Thoracic aorta (tissue), 2 donors: Measurements from ENCODE around the gene NEDD4L. TPM values are rescaled to one million over a fixed set of nuclear protein-coding genes. Genes with fewer than 3 reads are reported as not detected.

Source experiments
- ATAC-seq: fragments of 150-250 bp; one replicate; pipeline ENCODE4 v1.8.0; 2017; ENCODE audit warnings: low read depth; ENCODE audit not compliant: insufficient number of reproducible peaks, low FRiP score
- DNase-seq: peaks from one replicate; pipeline ENCODE4 v3.0.0-alpha.2; 2020; ENCODE audit warnings: low spot score
- H3K27ac ChIP-seq, 2 donors: fragments of 200-600 bp; sonication (generic); 1 replicate in 1 of 2; 2 replicates in 1 of 2; pipeline ENCODE4 v1.5.1; 2016; ENCODE audit warnings: mild to moderate bottlenecking in 2 of 2, moderate library complexity in 2 of 2
- H3K27me3 ChIP-seq: fragments of 200-600 bp; sonication (generic); replicated peaks from 2 replicates; pipeline ENCODE4 v1.6.0; 2016; ENCODE audit warnings: mild to moderate bottlenecking; ENCODE audit not compliant: insufficient read depth
- H3K36me3 ChIP-seq: fragments of 200-600 bp; sonication (generic); one replicate; pipeline ENCODE4 v1.5.1; 2016
- H3K4me1 ChIP-seq, 2 donors: fragments of 200-600 bp; sonication (generic); 1 replicate in 1 of 2; 2 replicates in 1 of 2; pipeline versions ENCODE4 v1.5.1 to v1.6.0; 2016; ENCODE audit warnings: low read depth in 2 of 2, mild to moderate bottlenecking in 1 of 2; ENCODE audit not compliant: control insufficient read depth in 1 of 2
- H3K4me3 ChIP-seq: fragments of 200-600 bp; sonication (generic); 2 replicates; pipeline ENCODE4 v1.5.1; 2016; ENCODE audit warnings: mild to moderate bottlenecking
- H3K9me3 ChIP-seq: fragments of 200-600 bp; sonication (generic); 2 replicates; pipeline ENCODE4 v1.5.1; 2016
- CTCF ChIP-seq: fragments of 200-600 bp; sonication (generic); IDR thresholded peaks from one replicate; pipeline ENCODE4 v1.5.1; 2019; ENCODE audit warnings: antibody characterized with exemption
- total RNA-seq, 2 donors: library from RNA; depleted of rRNA; stranded (reverse); fragments of >200 nt; gene quantifications; one replicate each; pipeline versions ENCODE4 v1.1.0 to v1.2.3, GENCODE V29; 2016

The NEDD4L gene
- total RNA-seq, 2 donors from 2014 or later: 13.9 to 22.9 TPM

DNA sequence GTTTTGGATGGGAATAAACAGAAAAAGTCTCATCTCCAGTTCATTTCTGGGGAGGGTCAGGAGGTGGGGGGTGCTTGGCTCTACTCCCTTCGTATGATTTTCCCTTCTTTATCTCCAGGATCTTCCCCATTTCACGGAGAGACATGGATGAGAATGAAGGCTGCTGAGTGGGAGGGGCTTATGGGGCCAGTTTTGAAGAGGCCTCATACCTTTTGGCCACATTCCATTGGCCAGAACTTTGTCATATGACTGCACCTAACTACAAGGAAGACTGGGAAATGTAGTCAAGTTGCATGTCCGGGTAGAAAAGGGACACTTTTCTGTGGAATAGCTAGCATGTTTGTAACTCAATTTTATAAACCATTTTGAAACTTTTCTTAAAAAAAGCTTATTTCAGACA is 117.6 kb downstream of the NEDD4L start:
- H3K36me3 ChIP-seq: no peaks in the 10 kb centered on the region
- ATAC-seq (no peak), DNase-seq (no peak)
- H3K27ac ChIP-seq: no peak overlapping the region
- TF ChIP-seq CTCF: no peak
- H3K4me1 ChIP-seq: no peaks in the 10 kb centered on the region
- no peaks in the 10 kb centered on the region for H3K9me3 ChIP-seq
- H3K27me3 ChIP-seq: no peaks in the 10 kb centered on the region
- H3K4me3 ChIP-seq: no peak overlapping the region

DNA sequence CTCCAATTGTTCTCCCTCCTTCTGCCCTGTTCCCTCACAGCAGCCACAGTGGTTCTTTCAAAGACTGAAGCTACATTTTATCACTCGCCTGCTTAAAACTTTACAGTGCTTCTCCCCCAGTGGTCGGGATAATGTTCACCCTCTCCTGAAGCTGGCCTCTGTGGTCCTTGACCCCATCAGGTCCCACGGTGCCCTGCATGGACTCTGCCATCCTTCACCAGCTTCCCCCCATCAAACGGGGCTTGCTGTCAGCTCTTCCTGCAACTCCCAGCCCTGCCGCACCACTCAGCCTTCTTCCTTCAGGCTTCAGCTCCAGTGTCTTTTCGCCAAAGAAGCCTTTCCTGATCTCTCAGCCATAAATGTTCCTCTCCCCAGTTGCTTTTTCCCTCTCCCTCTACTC is 118.1 kb downstream of the NEDD4L start:
- Histone ChIP-seq H3K9me3 (no peaks in the 10 kb centered on the region), H3K27ac (no peak overlapping the region), H3K27me3 (no peaks in the 10 kb centered on the region), H3K4me1 (no peaks in the 10 kb centered on the region), H3K4me3 (no peak overlapping the region), H3K36me3 (no peaks in the 10 kb centered on the region)
- ATAC-seq (no peak), DNase-seq (no peak)
- TF ChIP-seq CTCF: no peak

DNA sequence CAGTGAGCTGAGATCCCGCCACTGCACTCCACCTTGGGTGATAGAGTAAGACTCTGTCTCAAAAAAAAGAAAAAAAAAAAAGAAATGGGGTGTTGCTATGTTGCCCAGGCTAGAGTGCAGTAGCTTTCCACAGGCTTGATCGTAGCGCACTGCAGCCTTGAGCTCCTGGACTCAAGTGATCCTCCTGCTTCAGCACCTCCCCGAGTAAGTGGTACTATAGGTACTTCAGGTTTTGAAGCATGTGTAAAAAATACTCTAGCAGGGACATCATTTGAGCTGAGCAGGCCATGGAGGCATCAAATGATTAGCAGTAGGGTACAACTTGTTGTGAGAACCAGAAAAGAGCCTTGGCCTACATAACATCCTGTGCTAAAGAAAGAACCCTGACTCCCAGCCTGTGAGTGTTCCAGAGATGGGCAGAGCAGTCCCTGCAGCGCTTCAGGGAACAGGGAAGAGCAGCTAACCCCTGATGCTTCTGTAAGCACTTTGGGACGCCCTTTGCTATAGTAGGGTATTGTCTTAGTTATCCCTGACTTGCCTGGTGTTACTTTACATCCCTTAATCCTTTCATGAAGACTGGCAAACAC is 119.1 kb downstream of the NEDD4L start:
- no peak for TF ChIP-seq CTCF
- Histone ChIP-seq H3K27me3 (no peaks in the 10 kb centered on the region), H3K4me3 (no peak overlapping the region), H3K4me1 (no peaks in the 10 kb centered on the region), H3K27ac (no peak overlapping the region), H3K36me3 (no peaks in the 10 kb centered on the region), H3K9me3 (no peaks in the 10 kb centered on the region)
- no peak for ATAC-seq
- DNase-seq: no peak

- Histone ChIP-seq H3K27ac (no peak overlapping the region), H3K36me3 (no peaks in the 10 kb centered on the region), H3K4me3 (no peak overlapping the region), H3K9me3 (no peaks in the 10 kb centered on the region), H3K4me1 (no peaks in the 10 kb centered on the region), H3K27me3 (no peaks in the 10 kb centered on the region)
- ATAC-seq: no peak
- no peak for TF ChIP-seq CTCF
- DNase-seq: no peak
These were observed 122.3 kb downstream of the NEDD4L start for GRCh38 chr18:58166278-58166844.

- H3K9me3 ChIP-seq: no peaks in the 10 kb centered on the region
- no peaks in the 10 kb centered on the region for H3K27me3 ChIP-seq
- ATAC-seq: no peak
- H3K4me3 ChIP-seq: no peak overlapping the region
- no peak overlapping the region for H3K27ac ChIP-seq
- DNase-seq: no peak
- no peaks in the 10 kb centered on the region for H3K4me1 ChIP-seq
- TF ChIP-seq CTCF: no peak
- H3K36me3 ChIP-seq: no peaks in the 10 kb centered on the region
These were observed 123.0 kb downstream of the NEDD4L start for GRCh38 chr18:58167073-58167472.
